KMS-11 (cell line): Measurements from ENCODE around the gene OBP2B.
"Not testable (repeated sequence)": the region's sequence is repeated elsewhere in the genome, so short reads cannot be mapped to it uniquely, and the experiment has no call there.

Experiments used
- H2AFZ ChIP-seq: fragments of 200-600 bp; sonication (generic); 2 replicates; pipeline ENCODE4 v1.6.1; 2016; ENCODE audit warnings: antibody characterized with exemption, mixed run types, low read depth
- H3K27ac ChIP-seq: fragments of 200-600 bp; sonication (generic); 2 replicates; pipeline ENCODE4 v1.6.1; 2016; ENCODE audit warnings: mild to moderate bottlenecking, mixed run types
- H3K27me3 ChIP-seq: fragments of 200-600 bp; sonication (generic); 2 replicates; pipeline ENCODE4 v1.6.1; 2017; ENCODE audit warnings: mild to moderate bottlenecking, low read depth, mixed run types, moderate library complexity; ENCODE audit not compliant: insufficient read depth
- H3K36me3 ChIP-seq: fragments of 200-600 bp; sonication (generic); 2 replicates; pipeline ENCODE4 v1.6.1; 2017; ENCODE audit warnings: mild to moderate bottlenecking, mixed run types; ENCODE audit not compliant: insufficient read depth
- H3K4me1 ChIP-seq: fragments of 200-600 bp; sonication (generic); 2 replicates; pipeline ENCODE4 v1.6.1; 2016; ENCODE audit warnings: mild to moderate bottlenecking, low read depth, mixed run types; ENCODE audit not compliant: poor library complexity, severe bottlenecking
- H3K4me2 ChIP-seq: fragments of 200-600 bp; sonication (generic); 2 replicates; pipeline ENCODE4 v1.7.0; 2016; ENCODE audit warnings: mild to moderate bottlenecking, mixed run types
- H3K4me3 ChIP-seq: fragments of 200-600 bp; sonication (generic); IDR thresholded peaks from 2 replicates; pipeline ENCODE4 v1.6.1; 2017; ENCODE audit warnings: low read depth, low read length, mixed read lengths; ENCODE audit not compliant: insufficient read depth
- H3K79me2 ChIP-seq: fragments of 200-600 bp; sonication (generic); 2 replicates; pipeline ENCODE4 v1.6.1; 2016; ENCODE audit warnings: low read depth, mixed run types; ENCODE audit not compliant: insufficient read depth
- H3K9ac ChIP-seq: fragments of 200-600 bp; sonication (generic); 2 replicates; pipeline ENCODE4 v1.6.1; 2016; ENCODE audit warnings: mild to moderate bottlenecking, mixed run types
- H4K20me1 ChIP-seq: fragments of 200-600 bp; sonication (generic); 2 replicates; pipeline ENCODE4 v1.6.1; 2016; ENCODE audit warnings: mild to moderate bottlenecking, mixed run types; ENCODE audit not compliant: insufficient read depth
- TF ChIP-seq, protein P1 (sequence below): fragments of 200-600 bp; sonication (generic); conservative IDR thresholded peaks from 2 replicates; pipeline ENCODE4 v1.6.1; 2017; ENCODE audit warnings: low read depth, mild to moderate bottlenecking, antibody characterized with exemption, low read length, moderate library complexity, mixed read lengths

Gene OBP2B

DNA sequence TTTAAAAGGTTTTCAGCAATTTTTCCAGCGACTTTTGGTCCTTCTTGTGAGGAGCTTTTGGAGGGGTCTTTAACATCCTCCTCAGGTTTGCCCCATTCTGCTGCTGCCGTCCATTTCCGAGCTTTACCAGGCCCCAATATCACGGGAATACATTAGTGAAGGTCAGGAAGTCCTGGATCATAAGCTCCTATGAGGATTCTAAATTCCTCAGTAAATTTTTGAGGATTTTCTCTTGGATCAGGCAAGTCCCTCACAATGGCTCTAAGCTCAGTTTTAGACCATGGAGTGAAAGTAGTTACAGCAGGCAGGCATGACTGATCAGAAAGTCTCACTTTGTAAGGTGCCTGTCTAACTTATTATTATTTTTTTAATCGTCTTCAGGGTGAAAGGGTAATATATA, 28.1 kb downstream of the OBP2B start:
- H3K36me3 ChIP-seq, result no peaks in the 10 kb centered on the region
- H4K20me1 ChIP-seq, result no peaks in the 10 kb centered on the region
- H3K4me1 ChIP-seq, result no peaks in the 10 kb centered on the region
- TF ChIP-seq, protein P1, sequence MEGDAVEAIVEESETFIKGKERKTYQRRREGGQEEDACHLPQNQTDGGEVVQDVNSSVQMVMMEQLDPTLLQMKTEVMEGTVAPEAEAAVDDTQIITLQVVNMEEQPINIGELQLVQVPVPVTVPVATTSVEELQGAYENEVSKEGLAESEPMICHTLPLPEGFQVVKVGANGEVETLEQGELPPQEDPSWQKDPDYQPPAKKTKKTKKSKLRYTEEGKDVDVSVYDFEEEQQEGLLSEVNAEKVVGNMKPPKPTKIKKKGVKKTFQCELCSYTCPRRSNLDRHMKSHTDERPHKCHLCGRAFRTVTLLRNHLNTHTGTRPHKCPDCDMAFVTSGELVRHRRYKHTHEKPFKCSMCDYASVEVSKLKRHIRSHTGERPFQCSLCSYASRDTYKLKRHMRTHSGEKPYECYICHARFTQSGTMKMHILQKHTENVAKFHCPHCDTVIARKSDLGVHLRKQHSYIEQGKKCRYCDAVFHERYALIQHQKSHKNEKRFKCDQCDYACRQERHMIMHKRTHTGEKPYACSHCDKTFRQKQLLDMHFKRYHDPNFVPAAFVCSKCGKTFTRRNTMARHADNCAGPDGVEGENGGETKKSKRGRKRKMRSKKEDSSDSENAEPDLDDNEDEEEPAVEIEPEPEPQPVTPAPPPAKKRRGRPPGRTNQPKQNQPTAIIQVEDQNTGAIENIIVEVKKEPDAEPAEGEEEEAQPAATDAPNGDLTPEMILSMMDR, result no peak
- H3K9ac ChIP-seq, result no peak overlapping the region
- H3K27me3 ChIP-seq, result peaks cover 85% of the 10 kb centered on the region
- no peak overlapping the region for H3K4me3 ChIP-seq
- no peaks in the 10 kb centered on the region for H3K79me2 ChIP-seq
- H3K4me2 ChIP-seq, result no peak overlapping the region
- H3K27ac ChIP-seq, result no peak overlapping the region
- H2AFZ ChIP-seq, result no peak overlapping the region

DNA sequence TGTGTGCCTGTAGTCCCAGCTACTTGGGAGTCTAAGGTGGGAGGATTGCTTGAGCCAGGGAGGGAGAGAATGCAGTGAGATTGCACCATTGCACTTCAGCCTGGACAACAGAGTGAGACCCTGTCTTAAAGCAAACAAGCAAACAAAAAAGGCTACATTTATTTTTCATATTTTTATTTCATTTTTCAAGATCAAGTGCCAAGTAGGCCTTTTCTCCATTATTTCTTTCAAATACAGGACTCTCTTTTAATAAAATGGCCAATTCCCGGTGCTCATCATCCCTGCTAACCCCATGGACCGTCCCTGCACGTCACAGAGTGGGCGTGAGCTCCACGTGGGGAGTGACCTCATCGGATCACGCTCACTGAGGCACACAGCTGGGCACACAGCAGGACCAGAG, 36.0 kb downstream of the OBP2B start:
- H3K4me2 ChIP-seq, result no peak overlapping the region
- H3K9ac ChIP-seq, result no peak overlapping the region
- peaks cover 80% of the 10 kb centered on the region for H3K27me3 ChIP-seq
- no peaks in the 10 kb centered on the region for H3K79me2 ChIP-seq
- TF ChIP-seq, protein P1, result no peak
- H4K20me1 ChIP-seq, result no peaks in the 10 kb centered on the region
- no peak overlapping the region for H3K4me3 ChIP-seq
- no peak overlapping the region for H2AFZ ChIP-seq
- no peaks in the 10 kb centered on the region for H3K4me1 ChIP-seq
- H3K36me3 ChIP-seq, result no peaks in the 10 kb centered on the region
- H3K27ac ChIP-seq, result no peak overlapping the region

DNA sequence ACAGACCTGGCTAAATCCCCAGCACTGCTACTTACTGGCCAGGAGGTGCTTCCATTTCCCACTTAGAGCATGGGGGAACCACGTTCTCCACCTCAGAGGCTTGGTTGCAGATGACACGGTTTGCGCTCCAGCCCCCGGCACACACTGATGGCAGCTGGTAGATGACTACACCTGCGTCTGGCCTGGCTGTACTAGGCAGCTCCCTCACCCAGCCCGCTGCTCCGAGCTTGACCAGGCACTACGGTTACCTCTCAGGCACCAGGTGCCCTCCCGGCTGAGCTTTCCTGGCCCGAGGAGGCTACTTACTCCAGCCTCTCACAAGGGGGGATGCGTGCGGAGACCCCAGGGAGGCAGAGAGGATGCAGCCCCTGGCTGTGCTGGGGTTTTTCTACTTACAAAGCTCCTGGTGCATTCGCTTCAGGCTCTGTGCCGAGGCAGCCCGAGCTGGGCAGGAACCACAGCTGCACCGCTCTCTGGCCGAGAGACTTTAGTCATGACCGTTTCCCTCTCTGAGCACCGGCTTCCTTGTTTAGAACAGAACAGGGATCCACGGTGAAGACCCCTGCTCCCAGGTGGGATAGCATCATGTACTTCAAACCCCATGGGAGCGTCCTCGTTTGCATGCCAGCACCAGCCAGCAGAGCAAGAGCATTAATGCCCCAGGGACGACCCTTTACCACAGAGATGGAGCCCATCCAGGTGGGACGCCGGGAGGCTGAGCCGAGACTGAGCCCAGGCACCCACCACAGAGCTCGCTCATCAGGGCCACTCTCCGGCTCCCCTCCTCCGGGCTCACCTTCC, 37.7 kb downstream of the OBP2B start:
- H3K4me2 ChIP-seq, result no peak overlapping the region
- H2AFZ ChIP-seq, result no peak overlapping the region
- TF ChIP-seq, protein P1, result no peak
- no peaks in the 10 kb centered on the region for H4K20me1 ChIP-seq
- no peaks in the 10 kb centered on the region for H3K4me1 ChIP-seq
- no peak overlapping the region for H3K4me3 ChIP-seq
- no peaks in the 10 kb centered on the region for H3K79me2 ChIP-seq
- no peaks in the 10 kb centered on the region for H3K36me3 ChIP-seq
- H3K27me3 ChIP-seq, result peaks cover 69% of the 10 kb centered on the region
- H3K27ac ChIP-seq, result no peak overlapping the region
- no peak overlapping the region for H3K9ac ChIP-seq

DNA sequence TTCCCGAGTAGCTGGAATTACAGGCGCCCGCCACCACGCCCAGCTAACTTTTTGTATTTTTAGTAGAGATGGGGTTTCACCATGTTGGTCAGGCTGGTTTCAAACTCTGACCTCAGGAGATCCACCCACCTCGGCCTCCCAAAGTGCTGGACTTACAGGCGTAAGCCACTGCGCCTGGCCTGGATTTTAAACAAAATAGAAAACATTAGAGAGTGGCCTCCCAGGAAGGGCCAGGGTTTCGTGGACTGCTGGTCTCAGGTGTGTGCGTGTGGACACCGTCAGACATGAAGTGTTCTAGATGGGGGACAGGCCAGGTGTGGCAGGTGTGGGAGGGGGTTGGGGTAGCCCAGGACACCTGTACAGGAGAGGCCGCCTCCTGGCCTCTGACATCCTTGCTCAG, 38.3 kb downstream of the OBP2B start:
- Histone ChIP-seq H3K36me3 (no peaks in the 10 kb centered on the region), H3K79me2 (no peaks in the 10 kb centered on the region), H3K27ac (no peak overlapping the region), H4K20me1 (no peaks in the 10 kb centered on the region), H2AFZ (no peak overlapping the region), H3K4me2 (no peak overlapping the region), H3K27me3 (peaks cover 70% of the 10 kb centered on the region), H3K4me1 (no peaks in the 10 kb centered on the region), H3K9ac (no peak overlapping the region), H3K4me3 (no peak overlapping the region)
- TF ChIP-seq, protein P1, result no peak

DNA sequence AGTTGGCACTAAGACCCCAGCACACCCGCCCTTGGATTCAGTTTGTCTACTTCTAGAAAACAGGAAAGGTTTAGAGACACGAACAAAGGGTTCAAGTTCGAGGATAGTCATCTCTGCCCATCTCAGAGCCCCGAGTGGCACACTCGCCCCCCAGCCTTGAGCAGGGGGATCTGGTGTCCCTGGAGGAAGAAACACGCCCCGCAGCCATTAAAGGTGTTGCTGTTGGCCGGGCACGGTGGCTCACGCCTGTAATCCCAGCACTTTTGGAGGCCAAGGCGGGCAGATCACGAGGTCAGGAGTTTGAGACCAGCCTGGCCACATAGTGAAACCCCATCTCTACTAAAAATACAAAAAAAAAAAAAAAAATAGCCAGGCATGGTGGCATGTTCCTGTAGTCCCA, 39.4 kb downstream of the OBP2B start:
- not testable (repeated sequence) for H3K79me2 ChIP-seq, H4K20me1 ChIP-seq, H3K4me1 ChIP-seq, H3K4me3 ChIP-seq, H3K4me2 ChIP-seq, H2AFZ ChIP-seq, H3K9ac ChIP-seq, H3K27ac ChIP-seq, H3K36me3 ChIP-seq
- H3K27me3 ChIP-seq, result peaks cover 69% of the 10 kb centered on the region
